Thymus (tissue), 11 donors: ENCODE data around the gene FGF9. TPM values are rescaled to one million over a fixed set of nuclear protein-coding genes. Genes with fewer than 3 reads are reported as not detected.

ENCODE experiments used
- DNase-seq, 9 donors: peaks; one replicate each; pipeline ENCODE4 v3.0.0-alpha.2; 2013; ENCODE audit warnings: low spot score in 9 of 9, low read depth in 6 of 9, missing footprints in 1 of 9
- H3K27ac ChIP-seq, 2 donors: one replicate each; pipeline ENCODE4 v1.5.1; 2013; ENCODE audit warnings: control low read depth in 1 of 2, low read depth in 1 of 2, low read length in 1 of 2, mild to moderate bottlenecking in 1 of 2, moderate library complexity in 1 of 2
- H3K27me3 ChIP-seq, 2 donors: one replicate each; pipeline ENCODE4 v1.5.1; 2013; ENCODE audit warnings: low read length in 1 of 2; ENCODE audit not compliant: control insufficient read depth in 2 of 2, insufficient read depth in 1 of 2
- H3K36me3 ChIP-seq, 2 donors: one replicate each; pipeline ENCODE4 v1.5.1; 2013; ENCODE audit warnings: low read length in 1 of 2, mild to moderate bottlenecking in 1 of 2, moderate library complexity in 1 of 2; ENCODE audit not compliant: control insufficient read depth in 2 of 2, insufficient read depth in 2 of 2
- H3K4me1 ChIP-seq, 2 donors: one replicate each; pipeline ENCODE4 v1.5.1; 2013; ENCODE audit warnings: low read length in 2 of 2; ENCODE audit not compliant: control insufficient read depth in 2 of 2, insufficient read depth in 2 of 2
- H3K4me3 ChIP-seq, 2 donors: one replicate each; pipeline ENCODE4 v1.5.1; 2013; ENCODE audit warnings: low read length in 2 of 2, control low read depth in 1 of 2, mild to moderate bottlenecking in 1 of 2
- H3K9me3 ChIP-seq, 2 donors: one replicate each; pipeline ENCODE4 v1.5.1; 2013; ENCODE audit warnings: low read length in 1 of 2, mild to moderate bottlenecking in 1 of 2; ENCODE audit not compliant: control insufficient read depth in 2 of 2, insufficient read depth in 1 of 2
- WGBS: extraction: QIAGEN DNeasy Blood & Tissue Kit; methylation state at CpG from one replicate; pipeline ENCODE4 v1.1.7; 2013; 5-methylcytosine and 5-hydroxymethylcytosine counted together
- polyA plus RNA-seq: library from polyadenylated mRNA; stranded (reverse); fragments of 200-250 nt; gene quantifications from one replicate; pipeline ENCODE4 v1.2.3, GENCODE V29; 2013
- total RNA-seq: library from RNA; stranded (reverse); fragments of 120-200 nt; gene quantifications from one replicate; pipeline ENCODE4 v1.2.4, GENCODE V29; 2013
- donor health status: healthy.

FGF9 gene
- total and polyA plus RNA-seq, 2 donors = 0.28 to 0.66 TPM

DNA sequence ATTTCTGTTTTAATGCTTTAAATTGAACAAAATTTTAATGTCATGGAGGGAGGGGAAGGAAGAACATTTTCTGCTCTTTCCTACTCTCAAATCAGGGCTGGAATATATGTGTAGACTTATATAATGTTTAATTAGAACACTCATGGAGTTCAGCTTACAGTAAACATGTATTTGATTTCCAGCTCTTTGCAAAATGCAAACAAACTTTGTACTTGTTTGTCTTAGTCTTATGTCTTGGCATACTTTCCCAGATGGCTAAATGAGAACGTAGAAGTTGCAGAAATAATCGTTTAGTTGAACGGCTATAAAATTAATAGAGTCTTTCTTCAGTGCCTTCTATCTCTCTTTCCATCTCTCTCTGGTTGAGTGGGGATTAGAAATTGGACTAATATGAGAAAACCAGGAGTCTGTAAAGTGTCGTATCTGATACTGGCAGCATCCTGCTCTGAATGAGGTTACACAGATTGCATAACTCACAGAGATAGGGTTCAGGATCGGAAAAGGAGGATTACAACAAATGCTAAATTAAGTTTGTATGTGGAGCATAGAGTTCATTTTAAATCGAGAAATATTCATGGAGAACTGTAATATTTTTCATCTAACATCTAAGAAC lies 82.3 kb downstream of the FGF9 start:
- WGBS = 88% methylated on average over 6 of the region's 6 CpGs
- H3K4me3 ChIP-seq = no peak overlapping the region
- no peaks in the 10 kb centered on the region for H3K27me3 ChIP-seq
- H3K36me3 ChIP-seq = no peaks in the 10 kb centered on the region
- H3K27ac ChIP-seq = no peak overlapping the region
- no peak for DNase-seq
- H3K4me1 ChIP-seq = no peaks in the 10 kb centered on the region
- H3K9me3 ChIP-seq = no peaks in the 10 kb centered on the region

Other genes starting within 250 kb of the FGF9 start
- gene ZDHHC20, start 211.8 kb upstream of the FGF9 start, total RNA-seq = 69.9 TPM
- gene ZDHHC20, start 211.8 kb upstream of the FGF9 start, polyA plus RNA-seq = 39.7 TPM
- 47.5 TPM for gene MICU2, start 66.9 kb upstream of the FGF9 start, total RNA-seq
- gene MICU2, start 66.9 kb upstream of the FGF9 start, polyA plus RNA-seq = 80.0 TPM